ENCODE measurements around the gene MORF4L1. TPM values are rescaled to one million over a fixed set of nuclear protein-coding genes. Genes with fewer than 3 reads are reported as not detected.
A peak's percentile ranks its signal among the peaks of the same experiment; 100 is the strongest.

The MORF4L1 gene
- total and polyA plus RNA-seq, 2 donors (not counting 1 experiment from before 2014, with no cell fraction given), result 268 to 710 TPM

- H3K4me2 ChIP-seq (ENCODE audit: extremely low read depth, insufficient read depth, low read length), result no peak overlapping the region
- no peak for DNase-seq (ENCODE audit: low read depth in 2 of 2)
- H2AFZ ChIP-seq (ENCODE audit: low read length), result no peak overlapping the region
- TF ChIP-seq EZH2 (IDR thresholded peaks at IDR 0.05; ENCODE audit: low read length, missing control alignments), result no peak
- H3K4me3 ChIP-seq (replicated peaks in 1 of 4; ENCODE audit: control extremely low read depth in 1 of 4, insufficient read depth in 1 of 4, low read depth in 3 of 4, low read length in 4 of 4), result no peak overlapping the region
- no peaks in the 10 kb centered on the region for H3K9me3 ChIP-seq (ENCODE audit: control insufficient read depth, insufficient read depth, low read depth, low read length)
- no peaks in the 10 kb centered on the region for H3K79me2 ChIP-seq (ENCODE audit: control insufficient read depth, insufficient read depth, low read length)
- H3K27me3 ChIP-seq (ENCODE audit: control insufficient read depth, insufficient read depth, low read length), result no peaks in the 10 kb centered on the region
- no peak overlapping the region for H3K9ac ChIP-seq (ENCODE audit: insufficient read depth, low read length)
- H3K4me1 ChIP-seq (ENCODE audit: control insufficient read depth, extremely low read depth, insufficient read depth, low read length), result peaks cover 12% of the 10 kb centered on the region
- H3K36me3 ChIP-seq (ENCODE audit: control insufficient read depth, insufficient read depth, low read length), result no peaks in the 10 kb centered on the region
- H4K20me1 ChIP-seq (ENCODE audit: control insufficient read depth, extremely low read depth, insufficient read depth, low read length), result no peaks in the 10 kb centered on the region
- no peak overlapping the region for H3K27ac ChIP-seq (ENCODE audit: insufficient read depth, low read length)
Observed at GRCh38 chr15:78933187-78933822, 60.6 kb downstream of the MORF4L1 start.

GRCh38 chr15:78933823-78934654, 61.3 kb downstream of the MORF4L1 start:
- no peaks in the 10 kb centered on the region for H3K9me3 ChIP-seq (ENCODE audit: control insufficient read depth, insufficient read depth, low read depth, low read length)
- H3K4me1 ChIP-seq (ENCODE audit: control insufficient read depth, extremely low read depth, insufficient read depth, low read length), result peaks cover 12% of the 10 kb centered on the region
- no peak overlapping the region for H3K4me3 ChIP-seq (replicated peaks in 1 of 4; ENCODE audit: control extremely low read depth in 1 of 4, insufficient read depth in 1 of 4, low read depth in 3 of 4, low read length in 4 of 4)
- no peak overlapping the region for H2AFZ ChIP-seq (ENCODE audit: low read length)
- no peak overlapping the region for H3K4me2 ChIP-seq (ENCODE audit: extremely low read depth, insufficient read depth, low read length)
- peak in 1 of 2 donors; percentile 13 for TF ChIP-seq CTCF (conservative IDR thresholded peaks at IDR 0.05 in 1 of 2, IDR thresholded peaks at IDR 0.05 in 1 of 2; ENCODE audit: low read depth in 1 of 2, low read length in 2 of 2)
- no peak for TF ChIP-seq EZH2 (IDR thresholded peaks at IDR 0.05; ENCODE audit: low read length, missing control alignments)
- no peaks in the 10 kb centered on the region for H3K27me3 ChIP-seq (ENCODE audit: control insufficient read depth, insufficient read depth, low read length)
- no peaks in the 10 kb centered on the region for H4K20me1 ChIP-seq (ENCODE audit: control insufficient read depth, extremely low read depth, insufficient read depth, low read length)
- H3K9ac ChIP-seq (ENCODE audit: insufficient read depth, low read length), result no peak overlapping the region
- H3K36me3 ChIP-seq (ENCODE audit: control insufficient read depth, insufficient read depth, low read length), result no peaks in the 10 kb centered on the region
- no peak overlapping the region for H3K27ac ChIP-seq (ENCODE audit: insufficient read depth, low read length)
- no peaks in the 10 kb centered on the region for H3K79me2 ChIP-seq (ENCODE audit: control insufficient read depth, insufficient read depth, low read length)
- DNase-seq (ENCODE audit: low read depth in 2 of 2), result peak; percentile 35

- H3K79me2 ChIP-seq (ENCODE audit: control insufficient read depth, insufficient read depth, low read length), result no peaks in the 10 kb centered on the region
- H3K27ac ChIP-seq (ENCODE audit: insufficient read depth, low read length), result no peak overlapping the region
- H4K20me1 ChIP-seq (ENCODE audit: control insufficient read depth, extremely low read depth, insufficient read depth, low read length), result no peaks in the 10 kb centered on the region
- TF ChIP-seq EZH2 (IDR thresholded peaks at IDR 0.05; ENCODE audit: low read length, missing control alignments), result no peak
- TF ChIP-seq CTCF (conservative IDR thresholded peaks at IDR 0.05 in 1 of 2, IDR thresholded peaks at IDR 0.05 in 1 of 2; ENCODE audit: low read depth in 1 of 2, low read length in 2 of 2), result no peak
- H3K27me3 ChIP-seq (ENCODE audit: control insufficient read depth, insufficient read depth, low read length), result no peaks in the 10 kb centered on the region
- H3K9me3 ChIP-seq (ENCODE audit: control insufficient read depth, insufficient read depth, low read depth, low read length), result no peaks in the 10 kb centered on the region
- peaks cover 12% of the 10 kb centered on the region for H3K4me1 ChIP-seq (ENCODE audit: control insufficient read depth, extremely low read depth, insufficient read depth, low read length)
- no peak overlapping the region for H3K9ac ChIP-seq (ENCODE audit: insufficient read depth, low read length)
- H2AFZ ChIP-seq (ENCODE audit: low read length), result no peak overlapping the region
- H3K36me3 ChIP-seq (ENCODE audit: control insufficient read depth, insufficient read depth, low read length), result no peaks in the 10 kb centered on the region
- no peak overlapping the region for H3K4me3 ChIP-seq (replicated peaks in 1 of 4; ENCODE audit: control extremely low read depth in 1 of 4, insufficient read depth in 1 of 4, low read depth in 3 of 4, low read length in 4 of 4)
- no peak for DNase-seq (ENCODE audit: low read depth in 2 of 2)
- no peak overlapping the region for H3K4me2 ChIP-seq (ENCODE audit: extremely low read depth, insufficient read depth, low read length)
Observed at GRCh38 chr15:78934655-78935023, 61.9 kb downstream of the MORF4L1 start.
